NT2/D1 (cell line): ENCODE measurements around the gene FBXO9.

Experiments
- SUZ12 ChIP-seq: IDR thresholded peaks from 2 replicates; pipeline ENCODE4 v1.6.1; 2011; ENCODE audit not compliant: insufficient read length, insufficient read depth; ENCODE audit errors: extremely low read depth
- YY1 ChIP-seq: IDR thresholded peaks from 2 replicates; pipeline ENCODE4 v1.6.1; 2011; ENCODE audit not compliant: insufficient read length, insufficient read depth
- ZNF274 ChIP-seq: IDR thresholded peaks from 2 replicates; pipeline ENCODE4 v1.6.1; 2011; ENCODE audit warnings: mild to moderate bottlenecking, low read depth, low read length

GRCh38 chr6:53100561-53100960, 35.4 kb downstream of the FBXO9 start:
- TF ChIP-seq YY1 (no peak), ZNF274 (no peak), SUZ12 (no peak)
